C4-2B (cell line): Measurements from ENCODE around the gene DDC.
A peak's percentile ranks its signal among the peaks of the same experiment; 100 is the strongest.
"Not testable (repeated sequence)": the region's sequence is repeated elsewhere in the genome, so short reads cannot be mapped to it uniquely, and the experiment has no call there.

ENCODE experiments used
- H3K27ac ChIP-seq: fragments of 450-650 bp; 2 replicates; pipeline ENCODE4 v1.5.1; 2017
- CTCF ChIP-seq: fragments of 450-650 bp; conservative IDR thresholded peaks from 2 replicates; pipeline ENCODE4 v1.5.1; 2017; ENCODE audit warnings: mild to moderate bottlenecking
- ZFX ChIP-seq: fragments of 450-650 bp; IDR thresholded peaks from 2 replicates; pipeline ENCODE4 v1.6.1; 2017

DDC gene

GRCh38 chr7:50530766-50531165, 34.4 kb downstream of the DDC start:
- H3K27ac ChIP-seq: no peak overlapping the region
- TF ChIP-seq CTCF (no peak), ZFX (no peak)

- no peak overlapping the region for H3K27ac ChIP-seq
- TF ChIP-seq CTCF (no peak), ZFX (no peak)
Measured at GRCh38 chr7:50529093-50529862, 35.9 kb downstream of the DDC start.

- H3K27ac ChIP-seq: peak overlapping the region; percentile 68
- TF ChIP-seq ZFX (no peak), CTCF (no peak)
Measured at GRCh38 chr7:50528266-50529092, 36.7 kb downstream of the DDC start.

GRCh38 chr7:50519350-50519749, 45.9 kb downstream of the DDC start:
- not testable (repeated sequence) for H3K27ac ChIP-seq

GRCh38 chr7:50513166-50513871, 51.9 kb downstream of the DDC start:
- no peak for TF ChIP-seq CTCF
- no peak for TF ChIP-seq ZFX
- H3K27ac ChIP-seq: peak overlapping the region; percentile 75

- TF ChIP-seq CTCF: no peak
- TF ChIP-seq ZFX: no peak
- H3K27ac ChIP-seq: peak overlapping the region; percentile 75
Measured at GRCh38 chr7:50512384-50512783, 52.8 kb downstream of the DDC start.

- TF ChIP-seq CTCF (no peak), ZFX (no peak)
Measured at GRCh38 chr7:50509459-50509858, 55.7 kb downstream of the DDC start.

More at GRCh38 chr7:50509459-50509858, 55.7 kb downstream of the DDC start:
- H3K27ac ChIP-seq: peak overlapping the region; percentile 86
